OCI-LY3 (cell line): ENCODE measurements around the gene PPFIA2.

Source experiments
- H2AFZ ChIP-seq: fragments of 200-600, 300-600 bp; shearing (Covaris generic); 2 replicates; pipeline ENCODE4 v1.6.0; 2014; ENCODE audit warnings: antibody characterized with exemption, low read depth, low read length
- H3K27ac ChIP-seq: fragments of 200-600, 300-600 bp; sonication (generic); 2 replicates; pipeline ENCODE4 v1.5.1; 2014; ENCODE audit warnings: mild to moderate bottlenecking, low read length, moderate library complexity, mixed read lengths
- H3K27me3 ChIP-seq: fragments of 200-600, 300-600 bp; sonication (generic); 2 replicates; pipeline ENCODE4 v1.6.1; 2014; ENCODE audit warnings: low read depth, low read length, mixed read lengths
- H3K36me3 ChIP-seq: fragments of 200-600, 300-600 bp; sonication (generic); replicated peaks from 2 replicates; pipeline ENCODE3; 2014; ENCODE audit warnings: low read depth, low read length, mixed read lengths
- H3K4me1 ChIP-seq: fragments of 300-600, 200-600 bp; sonication (generic); 2 replicates; pipeline ENCODE4 v1.6.1; 2014; ENCODE audit warnings: low read length, mixed read lengths
- H3K4me2 ChIP-seq: fragments of 200-600, 300-600 bp; sonication (generic); 2 replicates; pipeline ENCODE4 v1.6.1; 2014; ENCODE audit warnings: low read length, mixed read lengths
- H3K4me3 ChIP-seq: fragments of 300-600, 200-600 bp; sonication (generic); 2 replicates; pipeline ENCODE4 v1.5.1; 2014; ENCODE audit warnings: antibody characterized with exemption, mild to moderate bottlenecking, low read length, moderate library complexity
- H3K79me2 ChIP-seq: fragments of 300-600, 200-600 bp; shearing (Covaris generic); 2 replicates; pipeline ENCODE4 v1.6.1; 2014; ENCODE audit warnings: mild to moderate bottlenecking, low read length, mixed read lengths
- H3K9ac ChIP-seq: fragments of 300-600, 200-600 bp; shearing (Covaris generic); 2 replicates; pipeline ENCODE4 v1.6.0; 2014; ENCODE audit warnings: mild to moderate bottlenecking, low read length, moderate library complexity
- H3K9me3 ChIP-seq: fragments of 200-600, 300-600 bp; shearing (Covaris generic); 2 replicates; pipeline ENCODE4 v1.6.1; 2014; ENCODE audit warnings: low read length, mixed read lengths; ENCODE audit not compliant: insufficient read depth
- H4K20me1 ChIP-seq: fragments of 200-600, 300-600 bp; sonication (generic); 2 replicates; pipeline ENCODE4 v1.6.1; 2016; ENCODE audit warnings: low read length, mixed read lengths; ENCODE audit not compliant: insufficient read depth
- CTCF ChIP-seq: fragments of 200-600, 300-600 bp; sonication (generic); IDR thresholded peaks from 2 replicates; pipeline ENCODE4 v1.5.1; 2014; ENCODE audit warnings: antibody characterized with exemption, low read length, low read depth
- EZH2phosphoT487 ChIP-seq: fragments of 200-600 bp; shearing (Covaris generic); IDR thresholded peaks from 2 replicates; pipeline ENCODE4 v1.6.1; 2018; ENCODE audit warnings: antibody characterized with exemption, mixed run types, low read depth

PPFIA2 gene

GRCh38 chr12:81705586-81705985 lies 53.6 kb downstream of the PPFIA2 start:
- Histone ChIP-seq H3K27me3 (no peaks in the 10 kb centered on the region), H3K36me3 (no peaks in the 10 kb centered on the region), H3K4me2 (no peak overlapping the region), H3K9me3 (no peaks in the 10 kb centered on the region), H3K9ac (no peak overlapping the region), H4K20me1 (no peaks in the 10 kb centered on the region), H3K4me3 (no peak overlapping the region), H3K27ac (no peak overlapping the region), H2AFZ (no peak overlapping the region), H3K4me1 (no peaks in the 10 kb centered on the region), H3K79me2 (no peaks in the 10 kb centered on the region)
- no peak for TF ChIP-seq CTCF
- TF ChIP-seq EZH2phosphoT487 = no peak

- Histone ChIP-seq H3K4me2 (no peak overlapping the region), H3K9me3 (no peaks in the 10 kb centered on the region), H3K4me1 (no peaks in the 10 kb centered on the region), H3K27ac (no peak overlapping the region), H4K20me1 (no peaks in the 10 kb centered on the region), H3K36me3 (no peaks in the 10 kb centered on the region), H2AFZ (no peak overlapping the region), H3K9ac (no peak overlapping the region), H3K4me3 (no peak overlapping the region), H3K27me3 (no peaks in the 10 kb centered on the region), H3K79me2 (no peaks in the 10 kb centered on the region)
- TF ChIP-seq CTCF (no peak), EZH2phosphoT487 (no peak)
These were observed 59.6 kb downstream of the PPFIA2 start for GRCh38 chr12:81699551-81699950.

- no peak for TF ChIP-seq EZH2phosphoT487
- no peak for TF ChIP-seq CTCF
- H3K4me2 ChIP-seq = no peak overlapping the region
- H3K9me3 ChIP-seq = no peaks in the 10 kb centered on the region
These were observed 67.1 kb downstream of the PPFIA2 start for GRCh38 chr12:81692008-81692407.

GRCh38 chr12:81683881-81684280 lies 75.3 kb downstream of the PPFIA2 start:
- H3K27ac ChIP-seq = no peak overlapping the region
- H3K4me3 ChIP-seq = no peak overlapping the region
- no peaks in the 10 kb centered on the region for H4K20me1 ChIP-seq

More at GRCh38 chr12:81692008-81692407, 67.1 kb downstream of the PPFIA2 start:
- Histone ChIP-seq H3K4me3 (no peak overlapping the region), H3K4me1 (peaks cover 5% of the 10 kb centered on the region), H4K20me1 (no peaks in the 10 kb centered on the region), H3K9ac (no peak overlapping the region), H3K27ac (no peak overlapping the region), H3K79me2 (no peaks in the 10 kb centered on the region), H3K36me3 (no peaks in the 10 kb centered on the region), H3K27me3 (no peaks in the 10 kb centered on the region), H2AFZ (no peak overlapping the region)

More at GRCh38 chr12:81683881-81684280, 75.3 kb downstream of the PPFIA2 start:
- no peak overlapping the region for H3K9ac ChIP-seq
- H3K9me3 ChIP-seq = no peaks in the 10 kb centered on the region
- H3K4me1 ChIP-seq = peaks cover 11% of the 10 kb centered on the region
- H3K27me3 ChIP-seq = peaks cover 5% of the 10 kb centered on the region; the same call in 1 of the 2 replicates
- H3K36me3 ChIP-seq = no peaks in the 10 kb centered on the region
- no peak for TF ChIP-seq CTCF
- TF ChIP-seq EZH2phosphoT487 = no peak
- H3K79me2 ChIP-seq = no peaks in the 10 kb centered on the region
- H3K4me2 ChIP-seq = no peak overlapping the region
- H2AFZ ChIP-seq = no peak overlapping the region
